Measurements from ENCODE around the gene TAAR9. TPM values are rescaled to one million over a fixed set of nuclear protein-coding genes. Genes with fewer than 3 reads are reported as not detected.
A peak's percentile ranks its signal among the peaks of the same experiment; 100 is the strongest.

Gene TAAR9
- polyA plus RNA-seq (ENCODE audit: insufficient read length in 4 of 4), result not detected

GRCh38 chr6:132537977-132538376 lies at the start of gene TAAR9:
Gene TAAR9, plus strand, starts transcription at chr6:132538277. Its CDS starts 13 bp downstream, at chr6:132538290.
- DNase-seq (ENCODE audit: low read depth in 4 of 4, low spot score in 3 of 4), result no peak

- no peak for DNase-seq (ENCODE audit: low read depth in 4 of 4, low spot score in 3 of 4)
Observed at GRCh38 chr6:132489376-132489775, 48.7 kb upstream of the TAAR9 start.

GRCh38 chr6:132490024-132490423 lies 48.1 kb upstream of the TAAR9 start:
- no peak for DNase-seq (ENCODE audit: low read depth in 4 of 4, low spot score in 3 of 4)

GRCh38 chr6:132490478-132491204 lies 47.4 kb upstream of the TAAR9 start:
- no peak for DNase-seq (ENCODE audit: low read depth in 4 of 4, low spot score in 3 of 4)

GRCh38 chr6:132491303-132491702 lies 46.8 kb upstream of the TAAR9 start:
- DNase-seq (ENCODE audit: low read depth in 4 of 4, low spot score in 3 of 4), result no peak

GRCh38 chr6:132491881-132492280 lies 46.2 kb upstream of the TAAR9 start:
- no peak for DNase-seq (ENCODE audit: low read depth in 4 of 4, low spot score in 3 of 4)

GRCh38 chr6:132494954-132495353 lies 43.1 kb upstream of the TAAR9 start:
- no peak for DNase-seq (ENCODE audit: low read depth in 4 of 4, low spot score in 3 of 4)

- no peak for DNase-seq (ENCODE audit: low read depth in 4 of 4, low spot score in 3 of 4)
Observed at GRCh38 chr6:132495604-132496079, 42.4 kb upstream of the TAAR9 start.

- no peak for DNase-seq (ENCODE audit: low read depth in 4 of 4, low spot score in 3 of 4)
Observed at GRCh38 chr6:132496519-132497180, 41.4 kb upstream of the TAAR9 start.

- no peak for DNase-seq (ENCODE audit: low read depth in 4 of 4, low spot score in 3 of 4)
Observed at GRCh38 chr6:132498638-132499037, 39.4 kb upstream of the TAAR9 start.

GRCh38 chr6:132499757-132500156 lies 38.3 kb upstream of the TAAR9 start:
- DNase-seq (ENCODE audit: low read depth in 4 of 4, low spot score in 3 of 4), result no peak

GRCh38 chr6:132504757-132505156 lies 33.3 kb upstream of the TAAR9 start:
- no peak for DNase-seq (ENCODE audit: low read depth in 4 of 4, low spot score in 3 of 4)

GRCh38 chr6:132505158-132505557 lies 32.9 kb upstream of the TAAR9 start:
- DNase-seq (ENCODE audit: low read depth in 4 of 4, low spot score in 3 of 4), result no peak

- no peak for DNase-seq (ENCODE audit: low read depth in 4 of 4, low spot score in 3 of 4)
Observed at GRCh38 chr6:132506461-132506860, 31.6 kb upstream of the TAAR9 start.

- no peak for DNase-seq (ENCODE audit: low read depth in 4 of 4, low spot score in 3 of 4)
Observed at GRCh38 chr6:132506869-132507808, 30.9 kb upstream of the TAAR9 start.

- DNase-seq (ENCODE audit: low read depth in 4 of 4, low spot score in 3 of 4), result no peak
Observed at GRCh38 chr6:132511210-132511830, 26.8 kb upstream of the TAAR9 start.

GRCh38 chr6:132511831-132512220 lies 26.3 kb upstream of the TAAR9 start:
- no peak for DNase-seq (ENCODE audit: low read depth in 4 of 4, low spot score in 3 of 4)

GRCh38 chr6:132512342-132512637 lies 25.8 kb upstream of the TAAR9 start:
- no peak for DNase-seq (ENCODE audit: low read depth in 4 of 4, low spot score in 3 of 4)

GRCh38 chr6:132512638-132513632 lies 25.1 kb upstream of the TAAR9 start, which contains the start of gene STX7:
Gene STX7, minus strand, starts transcription at chr6:132513116. Its CDS starts 9,586 bp downstream, at chr6:132503530.
- peak; percentile 77 to 86 (median 83) for DNase-seq (ENCODE audit: low read depth in 4 of 4, low spot score in 3 of 4)
